A673 (cell line): ENCODE measurements around the gene CASTOR2.

Experiments
- CTCF ChIP-seq: fragments of 300-800, 200-600 bp; sonication (generic); conservative IDR thresholded peaks from 2 replicates; pipeline ENCODE4 v1.5.1; 2017; ENCODE audit warnings: low read depth, mild to moderate bottlenecking, antibody characterized with exemption, low read length, moderate library complexity, mixed read lengths
- EZH2 ChIP-seq: fragments of 200-600 bp; sonication (generic); IDR thresholded peaks from 2 replicates; pipeline ENCODE4 v1.6.1; 2017; ENCODE audit warnings: borderline replicate concordance, low read depth, mild to moderate bottlenecking, mixed read lengths, antibody characterized with exemption, low read length; ENCODE audit not compliant: poor library complexity, severe bottlenecking

DNA sequence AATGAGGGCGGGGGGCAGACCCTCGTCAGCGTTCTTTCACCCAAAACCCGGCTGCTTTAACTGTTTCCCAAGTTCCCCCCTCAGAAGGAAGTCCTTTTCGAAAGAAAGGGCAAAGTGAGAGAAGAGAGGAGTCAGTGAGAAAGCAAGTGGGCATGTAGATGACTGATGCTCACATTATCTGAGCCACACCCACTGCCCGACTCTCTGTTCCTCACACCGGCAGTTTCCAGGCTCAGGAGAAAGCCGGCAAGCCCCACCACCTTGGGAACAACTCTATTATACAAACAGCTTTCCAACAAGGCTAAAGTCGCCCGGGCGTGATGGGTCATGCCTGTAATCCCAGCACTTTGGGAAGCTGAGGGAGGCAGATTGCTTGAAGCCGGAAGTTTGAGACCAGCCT is 86.0 kb downstream of the CASTOR2 start:
- TF ChIP-seq CTCF (no peak), EZH2 (no peak)
